ENCODE measurements around the gene LPO. TPM values are rescaled to one million over a fixed set of nuclear protein-coding genes. Genes with fewer than 3 reads are reported as not detected.

Gene LPO
- not detected in 2 replicates for total RNA-seq

GRCh38 chr17:58238147-58238634 lies at the start of gene LPO:
Gene LPO (plus strand): TSS chr17:58238584. CDS start chr17:58242980, 4,396 bp downstream.

GRCh38 chr17:58192612-58193011 lies 45.8 kb upstream of the LPO start, which contains the start of gene EPX:
Gene EPX (plus strand): TSS chr17:58192726. CDS start chr17:58192847, 121 bp downstream.

GRCh38 chr17:58219007-58219788 lies 19.2 kb upstream of the LPO start, which contains the start of gene MKS1:
Gene MKS1 (minus strand): TSS chr17:58219255. CDS start chr17:58219230, 25 bp downstream.

GRCh38 chr17:58280480-58281217 lies 42.3 kb downstream of the LPO start, which contains the start of gene MPO:
Gene MPO (minus strand): TSS chr17:58280935. CDS start chr17:58280758, 177 bp downstream.

Other genes starting within 250 kb of the LPO start
- gene SRSF1, start 231.3 kb upstream of the LPO start, total RNA-seq, result 170 and 197 TPM in 2 replicates
- gene DYNLL2, start 155.2 kb upstream of the LPO start, total RNA-seq, result 8.7 and 10.9 TPM in 2 replicates
- 0.32 TPM in 1 of 2 replicates, not detected in the other for gene OR4D1, start 90.2 kb upstream of the LPO start, total RNA-seq
- gene OR4D2, start 71.6 kb upstream of the LPO start, total RNA-seq, result not detected in 2 replicates
- not detected in 2 replicates for gene EPX, start 45.9 kb upstream of the LPO start, total RNA-seq
- gene MKS1, start 19.3 kb upstream of the LPO start, total RNA-seq, result 6.8 and 8.1 TPM in 2 replicates
- gene MPO, start 42.4 kb downstream of the LPO start, total RNA-seq, result under 0.01 and 0.08 TPM in 2 replicates
- gene TSPOAP1, start 90.2 kb downstream of the LPO start, total RNA-seq, result 0.65 and 3.2 TPM in 2 replicates
- 46.0 and 57.6 TPM in 2 replicates for gene SUPT4H1, start 113.6 kb downstream of the LPO start, total RNA-seq
- gene RNF43, start 178.9 kb downstream of the LPO start, total RNA-seq, result 0.13 and 0.16 TPM in 2 replicates
- not detected in 2 replicates for gene HSF5, start 249.8 kb downstream of the LPO start, total RNA-seq